Measurements from ENCODE around the gene GLYATL1.

Gene GLYATL1

GRCh38 chr11:58921778-58922390 lies 17.4 kb upstream of the GLYATL1 start:
- Histone ChIP-seq H3K27me3 (replicated peaks; ENCODE audit: insufficient read depth, low read length) (no peaks in the 10 kb centered on the region), H3K9me3 (replicated peaks; ENCODE audit: insufficient read depth, low read length) (no peaks in the 10 kb centered on the region), H3K36me3 (replicated peaks; ENCODE audit: insufficient read depth, low read length) (no peaks in the 10 kb centered on the region), H3K4me2 (ENCODE audit: low read depth, low read length) (peak overlapping the region; percentile 56; the same call in 1 of the 2 replicates), H3K9ac (ENCODE audit: low read length) (no peak overlapping the region), H3F3A (ENCODE audit: insufficient read depth, low read length) (no peaks in the 10 kb centered on the region), H2AFZ (ENCODE audit: low read length) (no peak overlapping the region), H3K79me2 (ENCODE audit: low read length) (no peaks in the 10 kb centered on the region), H3K27ac (ENCODE audit: low read length) (no peak overlapping the region), H3K4me1 (ENCODE audit: low read length) (0 out of 2 replicates have a peak, but pooled peaks cover 10% of the 10 kb centered on the region), H3K4me3 (ENCODE audit: low read length) (no peak overlapping the region), H4K20me1 (ENCODE audit: insufficient read depth, low read length) (no peaks in the 10 kb centered on the region), H3K9me2 (replicated peaks; ENCODE audit: insufficient read depth, low read length) (no peaks in the 10 kb centered on the region)
- DNase-seq = no peak
- no peak for TF ChIP-seq EZH2phosphoT487 (IDR thresholded peaks at IDR 0.05; ENCODE audit: low read length)
- no peak for TF ChIP-seq CTCF (IDR thresholded peaks at IDR 0.05; ENCODE audit: low read length)
- TF ChIP-seq EZH2 (optimal IDR thresholded peaks at IDR 0.05; ENCODE audit: low read depth, low read length) = no peak

- Histone ChIP-seq H3K27me3 (replicated peaks; ENCODE audit: insufficient read depth, low read length) (no peaks in the 10 kb centered on the region), H2AFZ (ENCODE audit: low read length) (peak overlapping the region; percentile 19), H3F3A (ENCODE audit: insufficient read depth, low read length) (no peaks in the 10 kb centered on the region), H3K4me1 (ENCODE audit: low read length) (0 out of 2 replicates have a peak, but pooled peaks cover 10% of the 10 kb centered on the region), H3K79me2 (ENCODE audit: low read length) (no peaks in the 10 kb centered on the region), H4K20me1 (ENCODE audit: insufficient read depth, low read length) (no peaks in the 10 kb centered on the region), H3K4me3 (ENCODE audit: low read length) (no peak overlapping the region), H3K4me2 (ENCODE audit: low read depth, low read length) (peak overlapping the region; percentile 56; the same call in 1 of the 2 replicates), H3K9ac (ENCODE audit: low read length) (no peak overlapping the region), H3K9me2 (replicated peaks; ENCODE audit: insufficient read depth, low read length) (no peaks in the 10 kb centered on the region), H3K9me3 (replicated peaks; ENCODE audit: insufficient read depth, low read length) (no peaks in the 10 kb centered on the region), H3K27ac (ENCODE audit: low read length) (no peak overlapping the region), H3K36me3 (replicated peaks; ENCODE audit: insufficient read depth, low read length) (no peaks in the 10 kb centered on the region)
- TF ChIP-seq EZH2 (optimal IDR thresholded peaks at IDR 0.05; ENCODE audit: low read depth, low read length) (no peak), CTCF (IDR thresholded peaks at IDR 0.05; ENCODE audit: low read length) (no peak), EZH2phosphoT487 (IDR thresholded peaks at IDR 0.05; ENCODE audit: low read length) (no peak)
- DNase-seq = no peak
Observed at GRCh38 chr11:58922479-58922878, 16.8 kb upstream of the GLYATL1 start.

GRCh38 chr11:58923300-58923788 lies 15.9 kb upstream of the GLYATL1 start:
- H3K9me2 ChIP-seq (replicated peaks; ENCODE audit: insufficient read depth, low read length) = no peaks in the 10 kb centered on the region
- no peaks in the 10 kb centered on the region for H3K27me3 ChIP-seq (replicated peaks; ENCODE audit: insufficient read depth, low read length)
- no peaks in the 10 kb centered on the region for H3F3A ChIP-seq (ENCODE audit: insufficient read depth, low read length)
- H3K9ac ChIP-seq (ENCODE audit: low read length) = no peak overlapping the region
- DNase-seq = peak; percentile 75
- TF ChIP-seq EZH2 (optimal IDR thresholded peaks at IDR 0.05; ENCODE audit: low read depth, low read length) (no peak), CTCF (IDR thresholded peaks at IDR 0.05; ENCODE audit: low read length) (peak; percentile 61)
- H4K20me1 ChIP-seq (ENCODE audit: insufficient read depth, low read length) = no peaks in the 10 kb centered on the region
- peak overlapping the region; percentile 56; the same call in 1 of the 2 replicates for H3K4me2 ChIP-seq (ENCODE audit: low read depth, low read length)
- H2AFZ ChIP-seq (ENCODE audit: low read length) = peak overlapping the region; percentile 43
- no peaks in the 10 kb centered on the region for H3K9me3 ChIP-seq (replicated peaks; ENCODE audit: insufficient read depth, low read length)
- peak overlapping the region; percentile 28; the same call in 1 of the 2 replicates for H3K4me3 ChIP-seq (ENCODE audit: low read length)
- H3K36me3 ChIP-seq (replicated peaks; ENCODE audit: insufficient read depth, low read length) = no peaks in the 10 kb centered on the region
- 0 out of 2 replicates have a peak, but pooled peaks cover 10% of the 10 kb centered on the region for H3K4me1 ChIP-seq (ENCODE audit: low read length)
- no peak overlapping the region for H3K27ac ChIP-seq (ENCODE audit: low read length)
- H3K79me2 ChIP-seq (ENCODE audit: low read length) = no peaks in the 10 kb centered on the region

Measured in MM.1S (cell line).